CD4-positive, alpha-beta T cell treated with Interleukin-10 for 1 hour (primary cell): Measurements from ENCODE around the gene NR1D1.
A peak's percentile ranks its signal among the peaks of the same experiment; 100 is the strongest.

ENCODE experiments used
- DNase-seq: peaks from one replicate; pipeline ENCODE4 v3.0.0-alpha.2; 2020

The NR1D1 gene

DNA sequence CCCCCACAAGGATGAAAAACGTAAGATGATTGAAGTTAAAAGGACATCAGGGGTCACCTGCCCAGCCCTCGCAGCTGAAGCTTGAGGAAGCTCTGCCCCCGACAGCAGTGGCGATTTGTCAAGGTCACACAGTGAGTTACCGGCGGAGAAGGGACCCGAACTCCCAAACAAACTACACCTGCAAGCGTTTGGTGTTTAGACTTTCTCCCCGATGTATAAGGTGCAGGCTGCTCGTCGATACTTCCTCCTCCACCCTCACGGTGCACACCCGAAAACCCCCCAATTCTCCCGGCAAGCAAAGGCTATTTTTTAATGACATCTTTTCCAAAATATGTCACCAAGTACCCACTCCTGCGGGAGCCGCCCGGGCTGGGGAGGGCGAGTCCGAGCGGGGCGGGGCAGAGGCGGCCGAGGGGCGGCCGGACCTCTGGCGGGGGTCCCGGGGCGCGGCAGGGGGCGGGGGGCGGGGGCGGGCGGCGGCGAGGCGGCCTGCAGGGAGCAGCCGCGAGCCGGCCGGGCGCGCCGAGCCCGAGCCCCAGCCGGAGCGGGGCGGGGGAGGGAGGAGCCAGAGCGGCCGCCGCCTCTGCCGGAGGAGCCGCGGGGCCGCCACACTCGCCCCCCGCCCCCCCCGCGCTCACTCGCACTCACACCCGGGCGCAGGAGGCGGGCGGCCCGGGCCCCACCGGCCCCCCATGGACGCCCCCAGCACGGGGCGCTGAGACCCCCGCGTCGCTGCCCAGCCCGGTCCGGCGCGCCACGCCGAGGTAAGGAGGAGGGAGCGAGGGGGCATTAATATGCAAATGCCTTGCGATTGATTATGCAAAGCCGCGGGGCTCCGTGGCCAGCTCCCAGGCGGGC is 37.8 kb downstream of the NR1D1 start, which contains the start of gene THRA:
Gene THRA (plus strand): TSS at position 637 of the 858 bp plus-strand sequence. CDS start 11,524 bp downstream, outside the sequence.
- peak; percentile 74 for DNase-seq

GRCh38 chr17:40061609-40062038 is 38.8 kb downstream of the NR1D1 start:
- no peak for DNase-seq

GRCh38 chr17:40060887-40061608 is 39.3 kb downstream of the NR1D1 start:
- DNase-seq: no peak

- no peak for DNase-seq
Measured at GRCh38 chr17:40059729-40060475, 40.5 kb downstream of the NR1D1 start.

- DNase-seq: no peak
Measured at GRCh38 chr17:40058865-40059264, 41.5 kb downstream of the NR1D1 start.

DNA sequence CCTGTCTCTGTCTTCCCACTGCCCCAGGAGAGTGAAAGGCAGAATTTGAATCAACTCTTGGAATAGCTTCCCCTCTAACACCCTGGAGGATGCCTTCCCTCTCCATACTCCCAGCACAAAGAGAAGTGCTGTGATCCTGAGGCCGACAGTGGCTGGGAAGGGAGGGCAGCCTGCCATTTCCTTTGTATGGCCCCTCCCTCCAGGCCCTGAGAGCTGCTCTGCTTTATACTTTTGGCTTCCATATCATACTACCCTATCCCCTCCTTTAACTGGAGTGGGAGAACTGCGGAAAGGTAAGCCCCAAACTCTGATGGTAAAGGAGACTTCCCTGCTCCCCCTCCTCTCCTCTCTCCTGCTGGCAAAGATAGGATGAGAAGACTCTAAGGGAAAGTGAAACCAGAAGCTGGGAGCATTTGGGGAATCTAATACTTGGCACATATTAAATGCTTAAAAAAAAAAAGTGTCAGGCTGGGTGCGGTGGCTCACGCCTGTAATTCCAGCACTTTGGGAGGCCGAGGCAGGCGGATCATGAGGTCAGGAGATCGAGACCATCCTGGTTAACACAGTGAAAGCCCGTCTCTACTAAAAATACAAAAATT is 42.1 kb downstream of the NR1D1 start:
- DNase-seq: no peak

DNA sequence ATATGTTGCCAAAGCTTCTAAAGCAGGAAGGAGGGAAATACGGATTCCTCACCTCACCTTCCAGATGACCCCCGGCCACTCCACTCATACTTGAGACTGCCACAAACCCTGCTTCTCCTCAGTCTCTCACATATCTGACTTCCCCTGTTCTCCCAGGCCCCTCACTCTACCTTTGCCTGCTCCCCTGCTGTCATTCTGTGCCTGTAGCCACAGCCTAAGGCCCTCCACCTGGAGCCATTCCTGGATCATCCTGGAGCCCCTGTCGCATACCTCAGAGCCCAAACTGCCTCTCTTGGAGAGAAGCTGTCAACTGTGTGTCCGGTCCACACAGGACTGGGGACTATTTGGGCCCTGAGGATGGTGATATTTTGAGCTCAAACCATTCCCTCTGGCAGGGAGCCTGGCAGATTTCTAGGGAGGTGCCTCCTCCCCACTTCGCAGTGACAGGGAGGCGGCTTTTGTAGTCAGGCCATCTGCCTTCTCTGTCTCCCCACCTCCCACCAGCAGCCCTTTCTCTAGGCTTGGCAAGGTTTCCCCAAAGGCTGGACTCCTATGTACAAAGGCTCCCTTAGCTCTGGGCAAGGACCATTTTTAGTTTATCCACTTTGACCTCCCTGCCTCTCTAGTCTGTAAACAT is 43.9 kb downstream of the NR1D1 start:
- DNase-seq: no peak
